Thyroid gland (tissue), 4 donors: Measurements from ENCODE around the gene IFT88. TPM values are rescaled to one million over a fixed set of nuclear protein-coding genes. Genes with fewer than 3 reads are reported as not detected.

Source experiments
- DNase-seq, 2 donors: peaks; one replicate each; pipeline ENCODE4 v3.0.0-alpha.2; 2019
- H3K27ac ChIP-seq, 3 donors: fragments of 200-600 bp; sonication (generic); 1 replicate in 2 of 3; 2 replicates in 1 of 3; pipeline ENCODE4 v1.5.1; 2016 to 2019; ENCODE audit warnings: mild to moderate bottlenecking in 1 of 3, moderate library complexity in 1 of 3
- H3K27me3 ChIP-seq: fragments of 200-600 bp; sonication (generic); one replicate; pipeline ENCODE4 v1.5.1; 2019
- H3K36me3 ChIP-seq, 2 donors: fragments of 200-600 bp; sonication (generic); one replicate each; pipeline ENCODE4 v1.5.1; 2016 to 2019
- H3K4me1 ChIP-seq, 2 donors: fragments of 200-600 bp; sonication (generic); one replicate each; pipeline ENCODE4 v1.5.1; 2017 to 2019
- H3K4me3 ChIP-seq, 3 donors: fragments of 200-600 bp; sonication (generic); replicated peaks in 1 of 3; 1 replicate in 2 of 3; 2 replicates in 1 of 3; pipeline ENCODE4 v1.5.1; 2016; ENCODE audit warnings: mild to moderate bottlenecking in 1 of 3
- H3K9me3 ChIP-seq: fragments of 200-600 bp; sonication (generic); one replicate; pipeline ENCODE4 v1.5.1; 2017
- CTCF ChIP-seq, 6 experiments: fragments of 200-600 bp in 3 of 6; fragments of 450-650 bp in 3 of 6; sonication (generic) in 3 of 6; IDR thresholded peaks; one replicate each; pipeline ENCODE4 v1.5.1; 2016 to 2019; ENCODE audit warnings: antibody characterized with exemption in 6 of 6, mild to moderate bottlenecking in 2 of 6, inconsistent platforms in 1 of 6, moderate library complexity in 1 of 6
- POLR2A ChIP-seq, 2 donors: fragments of 450-650 bp; IDR thresholded peaks; one replicate each; pipeline ENCODE4 v1.6.1; 2017; ENCODE audit warnings: antibody characterized with exemption in 2 of 2, mild to moderate bottlenecking in 2 of 2, moderate library complexity in 1 of 2
- WGBS, 2 donors: methylation state at CpG; one replicate each; pipeline ENCODE4 v1.1.5; 2017; 5-methylcytosine and 5-hydroxymethylcytosine counted together
- intact Hi-C: fragments of 100-400 bp; cut with DNase I; formaldehyde crosslinking; loops from one replicate; pipeline ENCODE4 v1.15.1; 2023
- total RNA-seq, 4 donors: library from RNA; depleted of rRNA; stranded (reverse); fragments of >200 nt; gene quantifications; one replicate each; pipeline ENCODE4 v1.2.3, GENCODE V29; 2016

Gene IFT88
- total RNA-seq, 4 donors from 2014 or later = 30.2 to 59.5 (median 42.2) TPM

GRCh38 chr13:20714161-20714560 is 147.2 kb downstream of the IFT88 start:
- H3K27ac ChIP-seq = peak overlapping the region; percentile 31 to 64 (median 52)
- no peak for DNase-seq
- peaks cover 0 to 16% of the 10 kb centered on the region in 2 donors for H3K4me1 ChIP-seq
- intact Hi-C loops = loop anchor here (5.0 to 10.0 kb wide), 2 partner anchors 217 to 529 kb away; no protein-coding TSS in a partner anchor
- H3K36me3 ChIP-seq = no peaks in the 10 kb centered on the region
- WGBS, 2 donors = 71 to 81% methylated on average over 7 to 8 of the region's 8 CpGs
- H3K9me3 ChIP-seq = no peaks in the 10 kb centered on the region
- TF ChIP-seq CTCF (IDR thresholded peaks at IDR 0.05) = no peak
- no peak for TF ChIP-seq POLR2A (IDR thresholded peaks at IDR 0.05)
- H3K4me3 ChIP-seq = no peak overlapping the region
- no peaks in the 10 kb centered on the region for H3K27me3 ChIP-seq

GRCh38 chr13:20714563-20715329 is 147.8 kb downstream of the IFT88 start:
- peaks cover 0 to 11% of the 10 kb centered on the region in 2 donors for H3K4me1 ChIP-seq
- WGBS, 2 donors = 71 to 74% methylated on average over 9 of the region's 9 CpGs
- H3K27me3 ChIP-seq = no peaks in the 10 kb centered on the region
- DNase-seq = peak; percentile 8
- H3K9me3 ChIP-seq = no peaks in the 10 kb centered on the region
- no peak overlapping the region for H3K4me3 ChIP-seq
- no peaks in the 10 kb centered on the region for H3K36me3 ChIP-seq
- no peak for TF ChIP-seq POLR2A (IDR thresholded peaks at IDR 0.05)
- no peak for TF ChIP-seq CTCF (IDR thresholded peaks at IDR 0.05)
- intact Hi-C loops = loop anchor here (5.0 to 10.0 kb wide), 4 partner anchors 58 to 530 kb away; partner anchors contain the start of gene EEF1AKMT1
- H3K27ac ChIP-seq = peak overlapping the region; percentile 31 to 64 (median 52)

GRCh38 chr13:20715330-20715712 is 148.4 kb downstream of the IFT88 start:
- Histone ChIP-seq H3K27me3 (no peaks in the 10 kb centered on the region), H3K4me1 (peaks cover 0 to 11% of the 10 kb centered on the region in 2 donors), H3K27ac (peak overlapping the region in 1 of 3 donors; percentile 31), H3K36me3 (no peaks in the 10 kb centered on the region), H3K4me3 (no peak overlapping the region), H3K9me3 (no peaks in the 10 kb centered on the region)
- intact Hi-C loops = loop anchor here (5.0 to 10.0 kb wide), 3 partner anchors 57 to 531 kb away; partner anchors contain the start of gene EEF1AKMT1
- DNase-seq = no peak
- WGBS, 2 donors = 68 to 79% methylated on average over 6 of the region's 6 CpGs
- TF ChIP-seq POLR2A (IDR thresholded peaks at IDR 0.05) (no peak), CTCF (IDR thresholded peaks at IDR 0.05) (no peak)

GRCh38 chr13:20716951-20717350 is 150.0 kb downstream of the IFT88 start:
- Histone ChIP-seq H3K4me3 (no peak overlapping the region), H3K4me1 (peaks cover 6 to 20% of the 10 kb centered on the region in 2 donors), H3K36me3 (no peaks in the 10 kb centered on the region), H3K27me3 (peaks cover 6% of the 10 kb centered on the region), H3K9me3 (no peaks in the 10 kb centered on the region), H3K27ac (no peak overlapping the region)
- TF ChIP-seq CTCF (IDR thresholded peaks at IDR 0.05) = no peak
- no peak for DNase-seq
- intact Hi-C loops = loop anchor here (5.0 to 10.0 kb wide), 3 partner anchors 55 to 532 kb away; partner anchors contain the start of gene EEF1AKMT1
- WGBS, 2 donors = 65 to 66% methylated on average over 15 of the region's 15 CpGs
